HCT116 (cell line): ENCODE data around the gene LTO1. TPM values are rescaled to one million over a fixed set of nuclear protein-coding genes. Genes with fewer than 3 reads are reported as not detected.

Experiments
- ATAC-seq: fragments of 200-7000 bp; cut with Tn5 transposase; 2 replicates; pipeline ENCODE4 v1.9.1; 2020; ENCODE audit warnings: mild to moderate bottlenecking, moderate library complexity
- BruUV-seq: library from RNA; stranded (reverse); fragments of 400-500 nt; replicated peaks from 2 replicates; lab custom pipeline; 2021; lab: Mats Ljungman, UMichigan
- CTCF ChIA-PET: fragments of 300-600 bp; sonication (Branson Sonifier 250); formaldehyde crosslinking; loops from one replicate; lab custom pipeline; 2021; ENCODE audit warnings: antibody characterized with exemption; lab: Charles Lee
- POLR2A ChIA-PET: fragments of 300-600, 350-600 bp; sonication (Branson Sonifier 250); formaldehyde crosslinking; loops from one replicate; lab custom pipeline; 2021; ENCODE audit warnings: antibody characterized with exemption; lab: Charles Lee
- RAD21 ChIA-PET, 2 experiments: fragments of 300-600 bp; sonication (Branson Sonifier 250); formaldehyde crosslinking; loops; one replicate each; lab custom pipeline; 2023; ENCODE audit warnings: low total read pairs in 2 of 2; ENCODE audit not compliant: uncharacterized antibody in 2 of 2, unreplicated experiment in 2 of 2, low non-redundant PET in 1 of 2; lab: Charles Lee
- DNase-seq: peaks from one replicate; pipeline ENCODE4 v3.0.0-alpha.2; 2010; ENCODE audit warnings: low read depth, low spot score
- H2AFZ ChIP-seq: fragments of 200-600 bp; shearing (Covaris generic), sonication (generic); 2 replicates; pipeline ENCODE4 v1.6.1; 2017; ENCODE audit warnings: low read depth, mixed run types, mixed read lengths, antibody characterized with exemption, low read length; ENCODE audit not compliant: poor library complexity, severe bottlenecking
- H3K27ac ChIP-seq: 2 replicates; pipeline ENCODE4 v1.5.1; 2012; ENCODE audit warnings: low read depth, low read length
- H3K27me3 ChIP-seq: fragments of 200-600 bp; sonication (generic); 2 replicates; pipeline ENCODE4 v1.6.1; 2016; ENCODE audit warnings: mixed run types, low read length, mixed read lengths; ENCODE audit not compliant: insufficient read depth
- H3K36me3 ChIP-seq, 2 experiments: fragments of 200-500 bp in 1 of 2; fragments of 200-600 bp in 1 of 2; sonication (Bioruptor generic) in 1 of 2; sonication (generic) in 1 of 2; 2 replicates each; pipeline versions ENCODE4 v1.5.1 to v1.6.1; 2014 to 2016; ENCODE audit warnings: low read length in 2 of 2, inconsistent platforms in 1 of 2, mixed read lengths in 1 of 2, mixed run types in 1 of 2; ENCODE audit not compliant: insufficient read depth in 2 of 2, control insufficient read depth in 1 of 2
- H3K4me1 ChIP-seq, 2 experiments: fragments of 200-600 bp in 1 of 2; sonication (generic) in 1 of 2; 2 replicates each; pipeline versions ENCODE4 v1.5.1 to v1.6.1; 2012 to 2017; ENCODE audit warnings: low read length in 2 of 2, inconsistent platforms in 1 of 2, mild to moderate bottlenecking in 1 of 2, mixed read lengths in 1 of 2, mixed run types in 1 of 2, moderate library complexity in 1 of 2; ENCODE audit not compliant: insufficient read depth in 2 of 2, control insufficient read depth in 1 of 2
- H3K4me2 ChIP-seq: fragments of 200-600 bp; sonication (generic); 2 replicates; pipeline ENCODE4 v1.6.1; 2017; ENCODE audit warnings: mixed run types, low read length, mixed read lengths
- H3K4me3 ChIP-seq, 2 experiments: fragments of 200-600 bp in 1 of 2; sonication (generic) in 1 of 2; replicated peaks in 1 of 2; 2 replicates each; pipeline ENCODE4 v1.5.1; 2011 to 2016; ENCODE audit warnings: low read length in 2 of 2, control low read depth in 1 of 2, low read depth in 1 of 2, mild to moderate bottlenecking in 1 of 2, mixed read lengths in 1 of 2, mixed run types in 1 of 2
- H3K79me2 ChIP-seq: fragments of 200-600 bp; sonication (generic); 2 replicates; pipeline ENCODE4 v1.6.1; 2017; ENCODE audit warnings: mild to moderate bottlenecking, mixed run types, low read length, moderate library complexity, mixed read lengths; ENCODE audit not compliant: insufficient read depth
- H3K9ac ChIP-seq: fragments of 200-600 bp; sonication (generic); 2 replicates; pipeline ENCODE4 v1.6.1; 2016; ENCODE audit warnings: low read length, mixed read lengths
- H3K9me2 ChIP-seq: fragments of 200-600 bp; sonication (generic), shearing (Covaris generic); 2 replicates; pipeline ENCODE4 v1.6.1; 2017; ENCODE audit warnings: mixed run types, mild to moderate bottlenecking, moderate library complexity; ENCODE audit not compliant: insufficient read depth
- H3K9me3 ChIP-seq, 2 experiments: fragments of 200-500 bp in 1 of 2; fragments of 200-600 bp in 1 of 2; sonication (Bioruptor generic) in 1 of 2; sonication (generic) in 1 of 2; 2 replicates each; pipeline ENCODE4 v1.6.1; 2014 to 2017; ENCODE audit warnings: low read length in 2 of 2, mixed read lengths in 2 of 2, inconsistent platforms in 1 of 2, low read depth in 1 of 2, mild to moderate bottlenecking in 1 of 2, mixed run types in 1 of 2, moderate library complexity in 1 of 2; ENCODE audit not compliant: control insufficient read depth in 1 of 2, insufficient read depth in 1 of 2
- H4K20me1 ChIP-seq: fragments of 200-600 bp; sonication (generic), shearing (Covaris generic); 2 replicates; pipeline ENCODE4 v1.6.1; 2017; ENCODE audit warnings: mixed run types, mild to moderate bottlenecking, moderate library complexity; ENCODE audit not compliant: insufficient read depth
- CBX3 ChIP-seq: IDR thresholded peaks from 2 replicates; pipeline ENCODE4 v1.6.1; 2012; ENCODE audit warnings: low read depth
- CEBPB ChIP-seq: IDR thresholded peaks from 2 replicates; pipeline ENCODE4 v1.6.1; 2012; ENCODE audit warnings: low read depth
- ELF1 ChIP-seq: IDR thresholded peaks from 2 replicates; pipeline ENCODE4 v1.6.1; 2012; ENCODE audit warnings: low read depth, borderline replicate concordance
- EZH2 ChIP-seq: fragments of 200-600 bp; sonication (generic); IDR thresholded peaks from 2 replicates; pipeline ENCODE4 v1.6.1; 2017; ENCODE audit warnings: antibody characterized with exemption, mixed run types
- EZH2phosphoT487 ChIP-seq: fragments of 200-600 bp; IDR thresholded peaks from 2 replicates; pipeline ENCODE4 v1.6.1; 2018; ENCODE audit warnings: antibody characterized with exemption, borderline replicate concordance
- FOSL1 ChIP-seq: IDR thresholded peaks from 2 replicates; pipeline ENCODE4 v1.6.1; 2012; ENCODE audit warnings: low read depth
- POLR2A ChIP-seq: IDR thresholded peaks from 2 replicates; pipeline ENCODE4 v1.7.0; 2011; ENCODE audit warnings: borderline replicate concordance; ENCODE audit not compliant: insufficient read depth, insufficient read length; ENCODE audit errors: extremely low read depth
- POLR2AphosphoS5 ChIP-seq: IDR thresholded peaks from 2 replicates; pipeline ENCODE4 v1.6.1; 2011; ENCODE audit warnings: mild to moderate bottlenecking, low read depth, low read length, moderate library complexity
- RAD21 ChIP-seq: IDR thresholded peaks from 2 replicates; pipeline ENCODE4 v1.6.1; 2012; ENCODE audit warnings: low read depth, mild to moderate bottlenecking
- SIN3A ChIP-seq: IDR thresholded peaks from 2 replicates; pipeline ENCODE4 v1.6.1; 2012; ENCODE audit warnings: low read depth
- SP1 ChIP-seq: IDR thresholded peaks from 2 replicates; pipeline ENCODE4 v1.6.1; 2012; ENCODE audit warnings: low read depth
- TCF7L2 ChIP-seq: IDR thresholded peaks from 2 replicates; pipeline ENCODE4 v1.7.0; 2011; ENCODE audit warnings: borderline replicate concordance, inconsistent platforms; ENCODE audit not compliant: insufficient read depth, insufficient read length; ENCODE audit errors: extremely low read depth
- YY1 ChIP-seq: IDR thresholded peaks from 2 replicates; pipeline ENCODE4 v1.6.1; 2011; ENCODE audit warnings: low read length, low read depth, moderate library complexity, mild to moderate bottlenecking; ENCODE audit not compliant: insufficient replicate concordance; ENCODE audit errors: extremely low read depth
- ZFX ChIP-seq: fragments of 450-650 bp; IDR thresholded peaks from 2 replicates; pipeline ENCODE4 v1.6.1; 2017
- ZNF274 ChIP-seq: fragments of 200-500 bp; sonication (Bioruptor generic); IDR thresholded peaks from 2 replicates; pipeline ENCODE4 v1.6.1; 2014; ENCODE audit warnings: mild to moderate bottlenecking, low read depth, low read length, inconsistent platforms
- intact Hi-C: fragments of 100-400 bp; cut with micrococcal nuclease; formaldehyde crosslinking; loops from 2 replicates; pipeline ENCODE4 v1.10.0; 2022
- total RNA-seq: library from RNA; stranded (reverse); gene quantifications from one replicate; pipeline ENCODE4 v1.2.1, GENCODE V29; 2021; ENCODE audit not compliant: unreplicated experiment
- TF ChIP-seq, protein P1 (sequence below): IDR thresholded peaks from 2 replicates; pipeline ENCODE4 v1.6.1; 2012
- TF ChIP-seq, protein P2 (sequence below): IDR thresholded peaks from 2 replicates; pipeline ENCODE4 v1.6.1; 2011; ENCODE audit warnings: mild to moderate bottlenecking, low read length, moderate library complexity; ENCODE audit not compliant: insufficient replicate concordance; ENCODE audit errors: extremely low read depth
- TF ChIP-seq, protein P3 (sequence below), 3 experiments: fragments of 200-600 bp in 1 of 3; sonication (generic) in 1 of 3; IDR thresholded peaks in 2 of 3; conservative IDR thresholded peaks in 1 of 3; 2 replicates each; pipeline ENCODE4 v1.5.1; 2012 to 2017; ENCODE audit warnings: low read depth in 2 of 3, low read length in 2 of 3, antibody characterized with exemption in 1 of 3, borderline replicate concordance in 1 of 3, control low read depth in 1 of 3, mild to moderate bottlenecking in 1 of 3, mixed read lengths in 1 of 3, mixed run types in 1 of 3, moderate library complexity in 1 of 3; ENCODE audit not compliant: insufficient read depth in 1 of 3
- TF ChIP-seq, protein P4 (sequence below): IDR thresholded peaks from 2 replicates; pipeline ENCODE4 v1.6.1; 2012; ENCODE audit warnings: low read depth

Gene LTO1
- total RNA-seq, 1 experiment from 2014 or later: 21.3 TPM

DNA sequence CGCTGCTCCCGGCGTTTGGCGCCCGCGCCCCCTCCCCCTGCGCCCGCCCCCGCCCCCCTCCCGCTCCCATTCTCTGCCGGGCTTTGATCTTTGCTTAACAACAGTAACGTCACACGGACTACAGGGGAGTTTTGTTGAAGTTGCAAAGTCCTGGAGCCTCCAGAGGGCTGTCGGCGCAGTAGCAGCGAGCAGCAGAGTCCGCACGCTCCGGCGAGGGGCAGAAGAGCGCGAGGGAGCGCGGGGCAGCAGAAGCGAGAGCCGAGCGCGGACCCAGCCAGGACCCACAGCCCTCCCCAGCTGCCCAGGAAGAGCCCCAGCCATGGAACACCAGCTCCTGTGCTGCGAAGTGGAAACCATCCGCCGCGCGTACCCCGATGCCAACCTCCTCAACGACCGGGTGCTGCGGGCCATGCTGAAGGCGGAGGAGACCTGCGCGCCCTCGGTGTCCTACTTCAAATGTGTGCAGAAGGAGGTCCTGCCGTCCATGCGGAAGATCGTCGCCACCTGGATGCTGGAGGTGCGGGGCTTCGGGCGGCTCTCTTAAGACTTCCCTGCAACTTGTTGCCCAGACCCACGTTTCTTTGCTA, 34.1 kb downstream of the LTO1 start, which contains the start of gene CCND1:
TSS of gene CCND1 (plus strand) at position 162 of the 587 bp plus-strand sequence. CDS start at position 320, 158 bp downstream.
- RAD21 ChIA-PET: interaction anchor here in 1 of 2 experiments (0.7 kb wide), 1 partner anchor 347 kb away, joined by 3 read pairs; the partner anchor contains the start of gene MYEOV
- peaks cover 9 to 30% of the 10 kb centered on the region in 2 experiments; a peak in 3 of 4 replicates for H3K36me3 ChIP-seq
- POLR2A ChIA-PET: interaction anchor here (0.6 to 1.5 kb wide), 3 partner anchors 12 to 671 kb away, joined by 3 read pairs; partner anchors contain the start of gene MYEOV
- no peaks in the 10 kb centered on the region for H3K9me2 ChIP-seq
- peaks cover 23% of the 10 kb centered on the region; the same call in 1 of the 2 replicates for H4K20me1 ChIP-seq
- peak within 1 kb of the TSS; percentile 96 for H3K27ac ChIP-seq
- TSS peak; percentile 77 for BruUV-seq
- CTCF ChIA-PET: interaction anchor here (0.9 kb wide), 1 partner anchor 540 kb away, joined by 3 read pairs; no protein-coding TSS in a partner anchor
- H3K9ac ChIP-seq: peak within 1 kb of the TSS; percentile 100
- peaks cover 14 to 77% of the 10 kb centered on the region in 2 experiments for H3K4me1 ChIP-seq
- H3K4me2 ChIP-seq: peak within 1 kb of the TSS; percentile 90
- ATAC-seq: peak; percentile 28
- intact Hi-C loops: loop anchor here (1.0 kb wide), 1 partner anchor 347 kb away; the partner anchor contains the start of gene MYEOV
- DNase-seq: peak; percentile 85
- H3K9me3 ChIP-seq: no peaks in the 10 kb centered on the region
- peaks cover 63% of the 10 kb centered on the region for H3K79me2 ChIP-seq
- peak within 1 kb of the TSS; percentile 96 to 99 for H3K4me3 ChIP-seq
- H2AFZ ChIP-seq: no peak within 1 kb of the TSS
- no peaks in the 10 kb centered on the region for H3K27me3 ChIP-seq
- no peak for TF ChIP-seq EZH2
- TF ChIP-seq POLR2AphosphoS5: peak; percentile 99
- TF ChIP-seq ELF1: no peak
- TF ChIP-seq, protein P1, sequence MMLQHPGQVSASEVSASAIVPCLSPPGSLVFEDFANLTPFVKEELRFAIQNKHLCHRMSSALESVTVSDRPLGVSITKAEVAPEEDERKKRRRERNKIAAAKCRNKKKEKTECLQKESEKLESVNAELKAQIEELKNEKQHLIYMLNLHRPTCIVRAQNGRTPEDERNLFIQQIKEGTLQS: no peak
- no peak for TF ChIP-seq ZFX
- TF ChIP-seq SP1: no peak
- no peak for TF ChIP-seq CEBPB
- no peak for TF ChIP-seq ZNF274
- TF ChIP-seq, protein P2, sequence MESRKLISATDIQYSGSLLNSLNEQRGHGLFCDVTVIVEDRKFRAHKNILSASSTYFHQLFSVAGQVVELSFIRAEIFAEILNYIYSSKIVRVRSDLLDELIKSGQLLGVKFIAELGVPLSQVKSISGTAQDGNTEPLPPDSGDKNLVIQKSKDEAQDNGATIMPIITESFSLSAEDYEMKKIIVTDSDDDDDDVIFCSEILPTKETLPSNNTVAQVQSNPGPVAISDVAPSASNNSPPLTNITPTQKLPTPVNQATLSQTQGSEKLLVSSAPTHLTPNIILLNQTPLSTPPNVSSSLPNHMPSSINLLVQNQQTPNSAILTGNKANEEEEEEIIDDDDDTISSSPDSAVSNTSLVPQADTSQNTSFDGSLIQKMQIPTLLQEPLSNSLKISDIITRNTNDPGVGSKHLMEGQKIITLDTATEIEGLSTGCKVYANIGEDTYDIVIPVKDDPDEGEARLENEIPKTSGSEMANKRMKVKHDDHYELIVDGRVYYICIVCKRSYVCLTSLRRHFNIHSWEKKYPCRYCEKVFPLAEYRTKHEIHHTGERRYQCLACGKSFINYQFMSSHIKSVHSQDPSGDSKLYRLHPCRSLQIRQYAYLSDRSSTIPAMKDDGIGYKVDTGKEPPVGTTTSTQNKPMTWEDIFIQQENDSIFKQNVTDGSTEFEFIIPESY: no peak
- TF ChIP-seq, protein P3, sequence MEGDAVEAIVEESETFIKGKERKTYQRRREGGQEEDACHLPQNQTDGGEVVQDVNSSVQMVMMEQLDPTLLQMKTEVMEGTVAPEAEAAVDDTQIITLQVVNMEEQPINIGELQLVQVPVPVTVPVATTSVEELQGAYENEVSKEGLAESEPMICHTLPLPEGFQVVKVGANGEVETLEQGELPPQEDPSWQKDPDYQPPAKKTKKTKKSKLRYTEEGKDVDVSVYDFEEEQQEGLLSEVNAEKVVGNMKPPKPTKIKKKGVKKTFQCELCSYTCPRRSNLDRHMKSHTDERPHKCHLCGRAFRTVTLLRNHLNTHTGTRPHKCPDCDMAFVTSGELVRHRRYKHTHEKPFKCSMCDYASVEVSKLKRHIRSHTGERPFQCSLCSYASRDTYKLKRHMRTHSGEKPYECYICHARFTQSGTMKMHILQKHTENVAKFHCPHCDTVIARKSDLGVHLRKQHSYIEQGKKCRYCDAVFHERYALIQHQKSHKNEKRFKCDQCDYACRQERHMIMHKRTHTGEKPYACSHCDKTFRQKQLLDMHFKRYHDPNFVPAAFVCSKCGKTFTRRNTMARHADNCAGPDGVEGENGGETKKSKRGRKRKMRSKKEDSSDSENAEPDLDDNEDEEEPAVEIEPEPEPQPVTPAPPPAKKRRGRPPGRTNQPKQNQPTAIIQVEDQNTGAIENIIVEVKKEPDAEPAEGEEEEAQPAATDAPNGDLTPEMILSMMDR (IDR thresholded peaks at IDR 0.05 in 2 of 3, conservative IDR thresholded peaks at IDR 0.05 in 1 of 3; ENCODE audit: borderline replicate concordance in 1 of 3, insufficient read depth in 1 of 3, low read depth in 2 of 3, low read length in 2 of 3): no peak
- TF ChIP-seq RAD21: no peak
- TF ChIP-seq SIN3A: no peak
- TF ChIP-seq FOSL1: no peak
- peak; percentile 98 for TF ChIP-seq POLR2A
- TF ChIP-seq, protein P4, sequence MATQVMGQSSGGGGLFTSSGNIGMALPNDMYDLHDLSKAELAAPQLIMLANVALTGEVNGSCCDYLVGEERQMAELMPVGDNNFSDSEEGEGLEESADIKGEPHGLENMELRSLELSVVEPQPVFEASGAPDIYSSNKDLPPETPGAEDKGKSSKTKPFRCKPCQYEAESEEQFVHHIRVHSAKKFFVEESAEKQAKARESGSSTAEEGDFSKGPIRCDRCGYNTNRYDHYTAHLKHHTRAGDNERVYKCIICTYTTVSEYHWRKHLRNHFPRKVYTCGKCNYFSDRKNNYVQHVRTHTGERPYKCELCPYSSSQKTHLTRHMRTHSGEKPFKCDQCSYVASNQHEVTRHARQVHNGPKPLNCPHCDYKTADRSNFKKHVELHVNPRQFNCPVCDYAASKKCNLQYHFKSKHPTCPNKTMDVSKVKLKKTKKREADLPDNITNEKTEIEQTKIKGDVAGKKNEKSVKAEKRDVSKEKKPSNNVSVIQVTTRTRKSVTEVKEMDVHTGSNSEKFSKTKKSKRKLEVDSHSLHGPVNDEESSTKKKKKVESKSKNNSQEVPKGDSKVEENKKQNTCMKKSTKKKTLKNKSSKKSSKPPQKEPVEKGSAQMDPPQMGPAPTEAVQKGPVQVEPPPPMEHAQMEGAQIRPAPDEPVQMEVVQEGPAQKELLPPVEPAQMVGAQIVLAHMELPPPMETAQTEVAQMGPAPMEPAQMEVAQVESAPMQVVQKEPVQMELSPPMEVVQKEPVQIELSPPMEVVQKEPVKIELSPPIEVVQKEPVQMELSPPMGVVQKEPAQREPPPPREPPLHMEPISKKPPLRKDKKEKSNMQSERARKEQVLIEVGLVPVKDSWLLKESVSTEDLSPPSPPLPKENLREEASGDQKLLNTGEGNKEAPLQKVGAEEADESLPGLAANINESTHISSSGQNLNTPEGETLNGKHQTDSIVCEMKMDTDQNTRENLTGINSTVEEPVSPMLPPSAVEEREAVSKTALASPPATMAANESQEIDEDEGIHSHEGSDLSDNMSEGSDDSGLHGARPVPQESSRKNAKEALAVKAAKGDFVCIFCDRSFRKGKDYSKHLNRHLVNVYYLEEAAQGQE: no peak
- TF ChIP-seq EZH2phosphoT487: no peak
- no peak for TF ChIP-seq CBX3
- TF ChIP-seq TCF7L2: peak; percentile 96
- peak; percentile 66 for TF ChIP-seq YY1
